Sigmoid colon (tissue), 7 donors: Measurements from ENCODE around the gene CBY3. TPM values are rescaled to one million over a fixed set of nuclear protein-coding genes. Genes with fewer than 3 reads are reported as not detected.
A peak's percentile ranks its signal among the peaks of the same experiment; 100 is the strongest.
"Not testable (repeated sequence)": the region's sequence is repeated elsewhere in the genome, so short reads cannot be mapped to it uniquely, and the experiment has no call there.

ENCODE experiments used
- DNase-seq: peaks from one replicate; pipeline ENCODE4 v3.0.0-alpha.2; 2019
- H3K27ac ChIP-seq, 4 donors: fragments of 200-600 bp; sonication (generic); one replicate each; pipeline ENCODE4 v1.5.1; 2016 to 2019; ENCODE audit warnings: mild to moderate bottlenecking in 1 of 4
- H3K27me3 ChIP-seq, 3 donors: fragments of 200-600 bp; sonication (generic); one replicate each; pipeline ENCODE4 v1.5.1; 2019; ENCODE audit warnings: mild to moderate bottlenecking in 1 of 3
- H3K36me3 ChIP-seq, 4 donors: fragments of 200-600 bp; sonication (generic); one replicate each; pipeline ENCODE4 v1.5.1; 2016 to 2019
- H3K4me1 ChIP-seq, 4 donors: fragments of 200-600 bp; sonication (generic); one replicate each; pipeline ENCODE4 v1.5.1; 2017 to 2019
- H3K4me3 ChIP-seq, 4 donors: fragments of 200-600 bp; sonication (generic); one replicate each; pipeline ENCODE4 v1.5.1; 2017 to 2019; ENCODE audit warnings: mild to moderate bottlenecking in 2 of 4, moderate library complexity in 1 of 4
- H3K9me3 ChIP-seq, 4 donors: fragments of 200-600 bp in 3 of 4; sonication (generic) in 3 of 4; one replicate each; pipeline versions ENCODE4 v1.5.1 to v1.6.1; 2013 to 2019
- CTCF ChIP-seq, 4 experiments: fragments of 450-650 bp in 3 of 4; fragments of 200-600 bp in 1 of 4; IDR thresholded peaks; one replicate each; pipeline ENCODE4 v1.5.1; 2016 to 2019; ENCODE audit warnings: antibody characterized with exemption in 4 of 4, mild to moderate bottlenecking in 3 of 4, moderate library complexity in 2 of 4
- EP300 ChIP-seq, 4 donors: sonication (generic); formaldehyde crosslinking; IDR thresholded peaks; one replicate each; pipeline ENCODE4 v1.6.1; 2017; ENCODE audit warnings: antibody characterized with exemption in 4 of 4
- POLR2A ChIP-seq, 2 donors: fragments of 450-650 bp; IDR thresholded peaks; one replicate each; pipeline ENCODE4 v1.6.1; 2016; ENCODE audit warnings: antibody characterized with exemption in 2 of 2, mild to moderate bottlenecking in 2 of 2, moderate library complexity in 2 of 2
- POLR2AphosphoS5 ChIP-seq, 4 donors: sonication (generic); formaldehyde crosslinking; IDR thresholded peaks; one replicate each; pipeline ENCODE4 v1.6.1; 2017; ENCODE audit warnings: antibody characterized with exemption in 4 of 4
- WGBS, 2 donors: extraction: QIAGEN DNeasy Blood & Tissue Kit; methylation state at CpG; one replicate each; pipeline ENCODE4 v1.1.7; 2013; 5-methylcytosine and 5-hydroxymethylcytosine counted together
- intact Hi-C: fragments of 100-400 bp; cut with DNase I; formaldehyde crosslinking; loops from one replicate; pipeline ENCODE4 v1.15.1; 2023
- polyA plus RNA-seq, 3 donors: library from polyadenylated mRNA; stranded (reverse); fragments of 200-250 nt; gene quantifications; one replicate each; pipeline ENCODE4 v1.2.3, GENCODE V29; 2013
- total RNA-seq, 4 donors: library from RNA; depleted of rRNA; stranded (reverse); fragments of >200 nt; gene quantifications; one replicate each; pipeline ENCODE4 v1.1.0, GENCODE V29; 2016
- donor health status: healthy with polysubstance abuse.
- donor health status: Bipolar disorder and iron deficiency.
- donor health status: healthy.

Gene CBY3
- total and polyA plus RNA-seq, 7 donors = 0.13 to 0.66 TPM; not detected in 5

- H3K27me3 ChIP-seq = no peaks in the 10 kb centered on the region
- no peaks in the 10 kb centered on the region for H3K36me3 ChIP-seq
- H3K9me3 ChIP-seq = no peaks in the 10 kb centered on the region
- intact Hi-C loops = no loop called here
- TF ChIP-seq EP300 (IDR thresholded peaks at IDR 0.05) (no peak), POLR2A (IDR thresholded peaks at IDR 0.05) (no peak), POLR2AphosphoS5 (IDR thresholded peaks at IDR 0.05) (no peak), CTCF (IDR thresholded peaks at IDR 0.05) (no peak)
- peak overlapping the region; percentile 93 to 98 (median 96) for H3K27ac ChIP-seq
- H3K4me3 ChIP-seq = peak overlapping the region; percentile 70 to 92 (median 80)
- H3K4me1 ChIP-seq = peaks cover 0 to 53% (median 30%) of the 10 kb centered on the region in 4 donors
- DNase-seq = no peak
- WGBS, 2 donors = 1 to 2% methylated on average over 19 of the region's 19 CpGs
These were observed 18.9 kb upstream of the CBY3 start for GRCh38 chr5:179699616-179700237.

DNA sequence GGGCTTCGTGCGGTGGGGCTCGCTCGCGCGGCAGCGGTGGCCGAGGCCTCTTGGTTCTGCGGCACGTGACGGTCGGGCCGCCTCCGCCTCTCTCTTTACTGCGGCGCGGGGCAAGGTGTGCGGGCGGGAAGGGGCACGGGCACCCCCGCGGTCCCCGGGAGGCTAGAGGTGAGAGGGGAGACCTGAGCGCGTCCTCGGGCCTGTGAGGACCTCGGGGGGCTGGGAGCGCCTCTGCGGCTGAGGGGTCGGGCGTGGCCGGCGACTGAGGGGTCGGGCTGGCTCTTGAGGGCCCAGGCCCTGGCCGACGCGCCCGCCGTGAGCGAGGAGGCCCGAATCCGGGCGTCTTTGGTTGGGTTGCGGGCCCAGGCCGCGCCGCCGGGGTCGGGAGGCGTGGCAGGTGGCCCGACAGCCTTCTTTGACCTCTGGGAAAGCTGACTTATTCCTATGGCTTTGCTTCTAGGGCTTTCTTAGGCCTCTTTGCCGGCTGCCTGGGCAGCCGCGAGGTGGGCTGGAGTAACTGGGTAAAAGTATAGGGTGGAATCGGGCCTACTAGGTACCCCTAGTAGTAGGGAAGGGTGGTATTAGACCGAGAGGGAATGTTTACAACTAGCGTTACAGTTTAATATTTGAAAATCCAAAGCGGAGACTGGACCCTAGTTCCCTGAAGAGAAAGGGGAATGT lies 18.2 kb upstream of the CBY3 start, which contains the start of gene CANX:
Gene CANX, plus strand, starts transcription at position 33 of the 681 bp plus-strand sequence. CDS start 6,715 bp downstream, outside the sequence.
- peak; percentile 86 to 96 (median 92) for TF ChIP-seq POLR2AphosphoS5 (IDR thresholded peaks at IDR 0.05)
- peak; percentile 65 to 78 for TF ChIP-seq POLR2A (IDR thresholded peaks at IDR 0.05)
- no peak for TF ChIP-seq EP300 (IDR thresholded peaks at IDR 0.05)
- TF ChIP-seq CTCF (IDR thresholded peaks at IDR 0.05) = no peak
- no peak for DNase-seq
- intact Hi-C loops = loop anchor here (1.0 kb wide), 2 partner anchors 21 to 34 kb away; no protein-coding TSS in a partner anchor
- H3K4me1 ChIP-seq = peaks cover 0 to 53% (median 30%) of the 10 kb centered on the region in 4 donors
- no peaks in the 10 kb centered on the region for H3K9me3 ChIP-seq
- peak within 1 kb of the TSS; percentile 70 to 92 (median 80) for H3K4me3 ChIP-seq
- H3K36me3 ChIP-seq = no peaks in the 10 kb centered on the region
- 0% methylated on average over 58 of the region's 58 CpGs for WGBS, 2 donors
- H3K27me3 ChIP-seq = no peaks in the 10 kb centered on the region
- H3K27ac ChIP-seq = peak within 1 kb of the TSS; percentile 93 to 98 (median 96)

DNA sequence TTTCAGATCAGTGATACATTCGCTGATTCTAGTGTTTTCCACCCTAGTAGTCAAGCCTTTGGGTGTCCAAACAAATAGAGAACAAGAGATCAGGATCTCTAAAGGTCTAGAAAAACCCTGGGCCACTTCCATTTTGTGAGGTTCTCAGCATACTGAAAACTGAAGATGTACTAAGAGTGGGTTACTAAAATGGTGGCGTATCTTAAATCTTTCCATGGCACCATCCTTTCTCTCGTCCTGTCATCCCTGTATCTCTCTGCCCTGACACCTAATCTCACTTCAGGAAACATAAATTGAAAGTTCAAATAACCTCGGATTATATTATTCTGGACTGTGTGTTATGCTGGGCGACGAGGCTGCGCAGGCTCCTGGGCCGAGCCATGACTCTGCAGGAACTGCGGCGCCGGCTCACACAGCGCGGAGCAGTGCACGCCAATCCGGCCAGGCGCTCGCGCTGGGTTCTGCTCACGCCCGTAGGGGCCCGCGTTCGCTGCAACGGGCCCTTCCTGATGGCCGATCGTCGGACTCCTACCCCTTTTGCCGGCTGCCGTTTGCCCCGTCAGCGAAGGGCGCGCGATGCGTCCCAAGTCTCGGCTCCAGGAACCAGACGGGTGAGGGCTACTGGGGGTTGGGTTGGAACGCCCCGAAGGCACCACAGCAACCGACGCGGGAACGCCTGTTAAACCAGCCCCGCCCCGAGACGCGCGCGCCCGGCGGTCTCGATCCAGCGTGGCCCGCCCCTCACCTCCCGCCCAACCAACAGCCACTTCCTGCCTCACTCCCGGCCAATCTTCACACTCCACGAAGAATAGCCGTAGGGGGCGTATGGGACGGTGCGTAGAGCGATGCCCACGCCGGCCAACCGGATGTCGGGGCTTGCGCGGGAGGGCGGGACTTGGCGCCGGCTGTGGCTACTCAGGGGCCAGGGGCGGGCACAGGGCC lies 17.4 kb upstream of the CBY3 start:
- DNase-seq = peak; percentile 100
- Histone ChIP-seq H3K4me1 (peaks cover 0 to 53% (median 30%) of the 10 kb centered on the region in 4 donors), H3K36me3 (no peaks in the 10 kb centered on the region), H3K27ac (peak overlapping the region; percentile 93 to 98 (median 96)), H3K27me3 (no peaks in the 10 kb centered on the region), H3K9me3 (no peaks in the 10 kb centered on the region), H3K4me3 (peak overlapping the region; percentile 70 to 92 (median 80))
- TF ChIP-seq POLR2AphosphoS5 (IDR thresholded peaks at IDR 0.05) (peak; percentile 90 to 92 (median 91)), CTCF (IDR thresholded peaks at IDR 0.05) (no peak), EP300 (IDR thresholded peaks at IDR 0.05) (no peak), POLR2A (IDR thresholded peaks at IDR 0.05) (peak; percentile 87 to 93)
- intact Hi-C loops = loop anchor here (1.0 kb wide), 2 partner anchors 20 to 35 kb away; no protein-coding TSS in a partner anchor
- 1% methylated on average over 72 of the region's 72 CpGs for WGBS, 2 donors

GRCh38 chr5:179697543-179697942 lies 16.7 kb upstream of the CBY3 start:
- 90 to 93% methylated on average over 15 of the region's 15 CpGs for whole genome bisulfite sequencing, 2 donors
- H3K9me3 ChIP-seq, H3K27me3 ChIP-seq, DNase-seq, H3K36me3 ChIP-seq, intact Hi-C loops: not testable (repeated sequence)
- H3K4me1 ChIP-seq = peaks cover 0 to 48% (median 30%) of the 10 kb centered on the region in 4 donors
- H3K4me3 ChIP-seq = peak overlapping the region in 3 of 4 donors; percentile 70 to 92 (median 80)
- H3K27ac ChIP-seq = peak overlapping the region; percentile 93 to 98 (median 96)
